Measurements from ENCODE around the gene PLEKHM3. TPM values are rescaled to one million over a fixed set of nuclear protein-coding genes. Genes with fewer than 3 reads are reported as not detected.

The PLEKHM3 gene
- total RNA-seq, 1 experiment from 2014 or later = 8.4 TPM

GRCh38 chr2:208034503-208035140, 9.3 kb upstream of the PLEKHM3 start:
- intact Hi-C loops (cut with micrococcal nuclease; ENCODE audit: unreplicated experiment) = loop anchor here (5.0 kb wide), 1 partner anchor 187 kb away; no protein-coding TSS in a partner anchor
- TF ChIP-seq, protein P1, sequence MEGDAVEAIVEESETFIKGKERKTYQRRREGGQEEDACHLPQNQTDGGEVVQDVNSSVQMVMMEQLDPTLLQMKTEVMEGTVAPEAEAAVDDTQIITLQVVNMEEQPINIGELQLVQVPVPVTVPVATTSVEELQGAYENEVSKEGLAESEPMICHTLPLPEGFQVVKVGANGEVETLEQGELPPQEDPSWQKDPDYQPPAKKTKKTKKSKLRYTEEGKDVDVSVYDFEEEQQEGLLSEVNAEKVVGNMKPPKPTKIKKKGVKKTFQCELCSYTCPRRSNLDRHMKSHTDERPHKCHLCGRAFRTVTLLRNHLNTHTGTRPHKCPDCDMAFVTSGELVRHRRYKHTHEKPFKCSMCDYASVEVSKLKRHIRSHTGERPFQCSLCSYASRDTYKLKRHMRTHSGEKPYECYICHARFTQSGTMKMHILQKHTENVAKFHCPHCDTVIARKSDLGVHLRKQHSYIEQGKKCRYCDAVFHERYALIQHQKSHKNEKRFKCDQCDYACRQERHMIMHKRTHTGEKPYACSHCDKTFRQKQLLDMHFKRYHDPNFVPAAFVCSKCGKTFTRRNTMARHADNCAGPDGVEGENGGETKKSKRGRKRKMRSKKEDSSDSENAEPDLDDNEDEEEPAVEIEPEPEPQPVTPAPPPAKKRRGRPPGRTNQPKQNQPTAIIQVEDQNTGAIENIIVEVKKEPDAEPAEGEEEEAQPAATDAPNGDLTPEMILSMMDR (conservative IDR thresholded peaks at IDR 0.05) = no peak
- TF ChIP-seq EZH2 (IDR thresholded peaks at IDR 0.05; ENCODE audit: low read depth) = no peak
- Histone ChIP-seq H3K27ac (peak overlapping the region; percentile 54), H3K9me2 (ENCODE audit: insufficient read depth) (no peaks in the 10 kb centered on the region), H3K4me1 (replicated peaks; ENCODE audit: insufficient read depth) (peaks cover 55% of the 10 kb centered on the region), H3K4me3 (no peak overlapping the region), H3K79me2 (ENCODE audit: low read depth) (no peaks in the 10 kb centered on the region), H3K36me3 (ENCODE audit: low read depth) (no peaks in the 10 kb centered on the region), H3K9me3 (ENCODE audit: insufficient read depth, low read depth) (no peaks in the 10 kb centered on the region), H3K27me3 (ENCODE audit: insufficient read depth, low read depth) (no peaks in the 10 kb centered on the region), H4K20me1 (ENCODE audit: insufficient read depth) (no peaks in the 10 kb centered on the region), H3F3A (ENCODE audit: insufficient read depth, low read depth) (peaks cover 17% of the 10 kb centered on the region; the same call in 1 of the 2 replicates), H3K4me2 (peak overlapping the region; percentile 36), H2AFZ (no peak overlapping the region)
- POLR2A ChIA-PET (ENCODE audit: unreplicated experiment) = no interaction called here
- no TSS peak for BruUV-seq (replicated peaks)
- peak in 1 of 2 experiments; percentile 36 for DNase-seq
- CTCF ChIA-PET = no interaction called here

DNA sequence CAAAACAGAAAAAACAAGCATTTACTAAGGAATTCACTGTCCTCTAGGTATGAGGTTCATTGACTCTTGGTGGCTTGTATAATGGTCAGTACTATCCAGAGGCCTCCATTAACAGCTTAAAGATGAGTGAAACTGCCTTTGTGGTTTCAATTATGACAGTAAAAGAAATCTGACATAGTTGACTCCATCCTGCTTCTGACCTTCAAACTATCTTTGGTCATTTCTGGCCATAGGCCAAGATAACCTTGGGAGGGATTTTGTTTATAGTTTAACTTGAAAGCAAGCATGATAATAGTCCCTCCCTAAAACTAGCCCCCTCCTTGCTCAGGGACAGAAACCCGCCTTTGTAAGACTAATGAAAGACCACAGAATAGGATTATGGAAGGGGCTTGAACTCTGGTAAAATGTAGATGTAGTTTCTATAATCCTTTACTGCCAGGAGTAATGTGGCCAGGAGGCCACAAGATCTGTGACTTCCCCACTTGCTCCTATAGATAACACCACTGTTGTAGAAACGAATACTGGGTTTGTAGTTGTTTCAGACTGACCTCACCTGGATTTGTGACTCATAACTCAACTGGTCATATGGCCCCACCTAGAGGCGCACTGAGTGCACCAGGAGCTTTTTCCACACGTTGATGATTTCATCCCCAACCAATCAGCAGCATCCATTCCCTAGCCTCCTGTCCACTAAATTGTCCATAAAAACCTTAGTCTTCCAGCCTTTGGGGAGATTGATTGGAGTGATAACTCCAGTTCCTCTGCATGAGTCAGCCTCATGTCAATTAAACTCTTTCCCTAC, 8.6 kb upstream of the PLEKHM3 start:
- peak; percentile 48 to 91 for DNase-seq
- H3F3A ChIP-seq (ENCODE audit: insufficient read depth, low read depth) = peaks cover 17% of the 10 kb centered on the region; the same call in 1 of the 2 replicates
- H3K9me3 ChIP-seq (ENCODE audit: insufficient read depth, low read depth) = no peaks in the 10 kb centered on the region
- no peaks in the 10 kb centered on the region for H3K79me2 ChIP-seq (ENCODE audit: low read depth)
- peaks cover 55% of the 10 kb centered on the region for H3K4me1 ChIP-seq (replicated peaks; ENCODE audit: insufficient read depth)
- H3K4me2 ChIP-seq = peak overlapping the region; percentile 42; the same call in 1 of the 2 replicates
- ChIA-PET POLR2A (ENCODE audit: unreplicated experiment) (interaction anchor here (0.6 kb wide), 1 partner anchor 7 kb away, joined by 3 read pairs; no protein-coding TSS in a partner anchor), CTCF (no interaction called here)
- no peaks in the 10 kb centered on the region for H3K36me3 ChIP-seq (ENCODE audit: low read depth)
- no peak overlapping the region for H2AFZ ChIP-seq
- peak overlapping the region; percentile 61 for H3K27ac ChIP-seq
- no peaks in the 10 kb centered on the region for H3K9me2 ChIP-seq (ENCODE audit: insufficient read depth)
- TF ChIP-seq, protein P1 (conservative IDR thresholded peaks at IDR 0.05) = peak; percentile 55
- no peak for TF ChIP-seq EZH2 (IDR thresholded peaks at IDR 0.05; ENCODE audit: low read depth)
- no peaks in the 10 kb centered on the region for H4K20me1 ChIP-seq (ENCODE audit: insufficient read depth)
- H3K27me3 ChIP-seq (ENCODE audit: insufficient read depth, low read depth) = no peaks in the 10 kb centered on the region
- no TSS peak for BruUV-seq (replicated peaks)
- no peak overlapping the region for H3K4me3 ChIP-seq
- intact Hi-C loops (cut with micrococcal nuclease; ENCODE audit: unreplicated experiment) = loop anchor here (5.0 kb wide), 1 partner anchor 187 kb away; no protein-coding TSS in a partner anchor

- H2AFZ ChIP-seq = 0 out of 2 replicates have a peak overlapping the region, but pooled peaks have one; percentile 21
- no TSS peak for BruUV-seq (replicated peaks)
Observed at GRCh38 chr2:208031608-208032019, 6.3 kb upstream of the PLEKHM3 start.

More at GRCh38 chr2:208031608-208032019, 6.3 kb upstream of the PLEKHM3 start:
- no peak overlapping the region for H3K4me3 ChIP-seq
- peaks cover 39% of the 10 kb centered on the region for H3K4me1 ChIP-seq (replicated peaks; ENCODE audit: insufficient read depth)
- ChIA-PET CTCF (interaction anchor here (0.7 kb wide), 1 partner anchor 237 kb away, joined by 3 read pairs; no protein-coding TSS in a partner anchor), POLR2A (ENCODE audit: unreplicated experiment) (no interaction called here)
- no peaks in the 10 kb centered on the region for H3K27me3 ChIP-seq (ENCODE audit: insufficient read depth, low read depth)
- peak overlapping the region; percentile 33 for H3K27ac ChIP-seq
- H3K9me2 ChIP-seq (ENCODE audit: insufficient read depth) = no peaks in the 10 kb centered on the region
- DNase-seq = peak; percentile 42 to 92
- no peaks in the 10 kb centered on the region for H3K79me2 ChIP-seq (ENCODE audit: low read depth)
- H4K20me1 ChIP-seq (ENCODE audit: insufficient read depth) = no peaks in the 10 kb centered on the region
- H3K9me3 ChIP-seq (ENCODE audit: insufficient read depth, low read depth) = no peaks in the 10 kb centered on the region
- no peaks in the 10 kb centered on the region for H3K36me3 ChIP-seq (ENCODE audit: low read depth)
- no peak for TF ChIP-seq EZH2 (IDR thresholded peaks at IDR 0.05; ENCODE audit: low read depth)
- TF ChIP-seq, protein P1 (conservative IDR thresholded peaks at IDR 0.05) = no peak
- H3K4me2 ChIP-seq = peak overlapping the region; percentile 39
- H3F3A ChIP-seq (ENCODE audit: insufficient read depth, low read depth) = peaks cover 17% of the 10 kb centered on the region; the same call in 1 of the 2 replicates
- intact Hi-C loops (cut with micrococcal nuclease; ENCODE audit: unreplicated experiment) = loop anchor here (5.0 kb wide), 1 partner anchor 184 kb away; no protein-coding TSS in a partner anchor
